ENCODE measurements around the gene IMP3. TPM values are rescaled to one million over a fixed set of nuclear protein-coding genes. Genes with fewer than 3 reads are reported as not detected.
"Not testable (repeated sequence)": the region's sequence is repeated elsewhere in the genome, so short reads cannot be mapped to it uniquely, and the experiment has no call there.

Gene IMP3, protein sequence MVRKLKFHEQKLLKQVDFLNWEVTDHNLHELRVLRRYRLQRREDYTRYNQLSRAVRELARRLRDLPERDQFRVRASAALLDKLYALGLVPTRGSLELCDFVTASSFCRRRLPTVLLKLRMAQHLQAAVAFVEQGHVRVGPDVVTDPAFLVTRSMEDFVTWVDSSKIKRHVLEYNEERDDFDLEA
- total RNA-seq, result 10 to 100 TPM; 43.1 to 66.6 TPM

DNA sequence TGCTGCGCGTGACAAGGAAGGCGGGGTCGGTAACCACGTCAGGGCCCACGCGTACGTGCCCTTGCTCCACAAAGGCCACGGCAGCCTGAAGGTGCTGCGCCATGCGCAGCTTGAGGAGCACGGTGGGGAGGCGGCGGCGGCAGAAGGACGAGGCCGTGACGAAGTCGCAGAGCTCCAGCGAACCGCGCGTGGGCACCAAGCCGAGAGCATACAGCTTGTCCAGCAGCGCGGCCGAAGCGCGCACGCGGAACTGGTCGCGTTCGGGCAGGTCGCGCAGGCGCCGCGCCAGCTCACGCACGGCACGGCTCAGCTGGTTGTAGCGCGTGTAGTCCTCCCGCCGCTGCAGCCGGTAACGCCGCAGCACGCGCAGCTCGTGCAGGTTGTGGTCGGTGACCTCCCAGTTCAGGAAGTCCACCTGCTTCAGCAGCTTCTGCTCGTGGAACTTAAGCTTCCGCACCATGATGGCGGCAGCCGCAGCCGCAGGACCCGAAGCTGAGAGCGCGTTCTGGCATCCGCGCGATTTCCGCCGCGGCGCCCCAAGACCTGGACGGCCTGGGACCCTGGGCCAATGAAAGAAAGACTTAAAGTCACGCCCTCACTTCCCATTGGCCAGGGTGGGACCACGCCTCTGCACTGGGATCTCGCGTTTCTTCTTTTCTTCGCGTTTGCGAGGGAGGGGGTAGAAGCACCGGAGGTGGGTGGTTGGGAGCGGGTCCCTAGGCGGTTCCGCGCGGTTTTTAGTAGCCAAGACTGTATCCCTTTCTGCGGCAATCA is at the start of gene IMP3:
IMP3 (minus strand) TSS at position 516 of the 774 bp plus-strand sequence; CDS start at position 460, 56 bp downstream.
- Histone ChIP-seq H3K4me1 (peaks cover 39% of the 10 kb centered on the region), H3K36me3 (replicated peaks in 1 of 2; ENCODE audit: insufficient read depth in 1 of 2, low read depth in 2 of 2) (no peaks in the 10 kb centered on the region), H3K9me3 (no peaks in the 10 kb centered on the region), H3K27ac (peak within 1 kb of the TSS; percentile 83 to 98 (median 94)), H3K4me3 (peak within 1 kb of the TSS; percentile 54 to 99), H3K27me3 (no peaks in the 10 kb centered on the region)
- DNase-seq (peak; percentile 95 to 97 (median 96)), ATAC-seq (peak; percentile 96)
- intact Hi-C loops (cut with DNase I), result no loop called here
- TF ChIP-seq, protein P1, sequence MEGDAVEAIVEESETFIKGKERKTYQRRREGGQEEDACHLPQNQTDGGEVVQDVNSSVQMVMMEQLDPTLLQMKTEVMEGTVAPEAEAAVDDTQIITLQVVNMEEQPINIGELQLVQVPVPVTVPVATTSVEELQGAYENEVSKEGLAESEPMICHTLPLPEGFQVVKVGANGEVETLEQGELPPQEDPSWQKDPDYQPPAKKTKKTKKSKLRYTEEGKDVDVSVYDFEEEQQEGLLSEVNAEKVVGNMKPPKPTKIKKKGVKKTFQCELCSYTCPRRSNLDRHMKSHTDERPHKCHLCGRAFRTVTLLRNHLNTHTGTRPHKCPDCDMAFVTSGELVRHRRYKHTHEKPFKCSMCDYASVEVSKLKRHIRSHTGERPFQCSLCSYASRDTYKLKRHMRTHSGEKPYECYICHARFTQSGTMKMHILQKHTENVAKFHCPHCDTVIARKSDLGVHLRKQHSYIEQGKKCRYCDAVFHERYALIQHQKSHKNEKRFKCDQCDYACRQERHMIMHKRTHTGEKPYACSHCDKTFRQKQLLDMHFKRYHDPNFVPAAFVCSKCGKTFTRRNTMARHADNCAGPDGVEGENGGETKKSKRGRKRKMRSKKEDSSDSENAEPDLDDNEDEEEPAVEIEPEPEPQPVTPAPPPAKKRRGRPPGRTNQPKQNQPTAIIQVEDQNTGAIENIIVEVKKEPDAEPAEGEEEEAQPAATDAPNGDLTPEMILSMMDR (IDR thresholded peaks at IDR 0.05), result peak in 1 of 7 experiments; percentile 2
- peak; percentile 98 to 99 (median 99) for TF ChIP-seq POLR2A (IDR thresholded peaks at IDR 0.05)
- 0 to 1% methylated on average over 28 to 83 of the region's 83 CpGs for WGBS, 2 donors

DNA sequence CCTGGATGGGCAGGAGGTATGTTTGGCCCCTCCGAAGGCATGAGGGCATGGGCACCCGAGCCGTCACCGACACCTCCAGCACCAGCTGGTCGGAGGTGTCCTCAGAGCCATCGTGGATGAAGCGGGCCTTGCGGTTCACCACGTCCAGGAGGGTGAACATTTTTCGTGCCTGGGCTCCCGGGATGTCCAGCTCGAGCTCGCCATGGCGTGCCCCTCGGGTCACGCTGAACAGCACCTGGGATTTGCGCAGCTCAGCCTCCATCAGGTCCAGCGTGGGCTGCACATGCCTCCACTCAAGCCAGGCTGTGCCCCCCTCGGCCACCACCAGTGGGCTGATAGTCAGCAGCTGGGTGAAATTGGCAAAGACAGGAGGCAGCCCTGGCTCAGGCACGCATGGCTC is 49.4 kb upstream of the IMP3 start:
- not testable (repeated sequence) for ATAC-seq; H3K27me3 ChIP-seq; DNase-seq; H3K4me3 ChIP-seq; H3K36me3 ChIP-seq (replicated peaks in 1 of 2; ENCODE audit: insufficient read depth in 1 of 2, low read depth in 2 of 2); H3K9me3 ChIP-seq; H3K27ac ChIP-seq; H3K4me1 ChIP-seq
- 73 to 83% methylated on average over 8 to 20 of the region's 20 CpGs for WGBS, 2 donors
- intact Hi-C loops (cut with DNase I), result loop anchor here (10.0 kb wide), 1 partner anchor 325 kb away; the partner anchor contains the start of gene MAN2C1

DNA sequence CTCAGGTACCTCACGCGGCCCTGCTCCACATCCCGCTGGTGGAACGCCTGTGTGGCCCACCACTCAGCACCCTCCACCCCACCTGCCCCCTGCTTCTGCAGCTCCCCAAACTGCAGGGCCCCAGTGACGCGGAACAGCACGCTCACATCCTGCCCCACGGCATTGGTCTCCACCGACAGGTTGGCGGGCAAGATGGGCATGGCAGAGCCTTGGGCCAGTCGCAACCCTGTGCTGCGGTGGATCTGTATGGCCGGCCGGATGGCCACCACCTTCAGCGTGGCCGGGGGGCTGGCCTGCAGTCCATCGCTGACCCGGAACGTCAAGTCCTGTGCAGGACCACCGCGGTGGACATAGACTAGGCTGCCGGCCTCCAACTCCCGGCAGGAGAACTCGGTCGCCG is 48.8 kb upstream of the IMP3 start:
- 77 to 92% methylated on average over 10 to 26 of the region's 26 CpGs for WGBS, 2 donors
- ATAC-seq (no peak), DNase-seq (no peak)
- Histone ChIP-seq H3K36me3 (replicated peaks in 1 of 2; ENCODE audit: insufficient read depth in 1 of 2, low read depth in 2 of 2) (no peaks in the 10 kb centered on the region), H3K27me3 (no peaks in the 10 kb centered on the region), H3K4me1 (peaks cover 3% of the 10 kb centered on the region), H3K9me3 (no peaks in the 10 kb centered on the region), H3K27ac (no peak overlapping the region), H3K4me3 (no peak overlapping the region)
- intact Hi-C loops (cut with DNase I), result loop anchor here (10.0 kb wide), 1 partner anchor 324 kb away; the partner anchor contains the start of gene MAN2C1
- TF ChIP-seq, protein P1 (IDR thresholded peaks at IDR 0.05), result no peak
- TF ChIP-seq POLR2A (IDR thresholded peaks at IDR 0.05), result no peak

DNA sequence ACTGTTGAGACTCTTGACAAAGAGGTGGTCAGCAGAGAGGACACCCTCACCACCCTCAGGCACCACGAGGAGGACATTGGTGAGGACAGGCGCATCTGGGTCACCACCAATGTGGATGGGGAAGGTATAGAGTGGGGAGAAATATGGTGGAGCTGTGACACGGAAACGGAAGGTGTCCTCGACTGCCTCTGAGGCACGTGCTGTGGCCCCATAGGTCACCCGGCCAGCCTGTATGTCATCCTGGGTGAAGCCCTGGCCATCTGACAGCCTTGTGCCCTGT is 48.2 kb upstream of the IMP3 start:
- Histone ChIP-seq H3K27ac (no peak overlapping the region), H3K9me3 (no peaks in the 10 kb centered on the region), H3K27me3 (no peaks in the 10 kb centered on the region), H3K4me1 (peaks cover 7% of the 10 kb centered on the region), H3K36me3 (replicated peaks in 1 of 2; ENCODE audit: insufficient read depth in 1 of 2, low read depth in 2 of 2) (no peaks in the 10 kb centered on the region), H3K4me3 (no peak overlapping the region)
- no peak for TF ChIP-seq POLR2A (IDR thresholded peaks at IDR 0.05)
- TF ChIP-seq, protein P1 (IDR thresholded peaks at IDR 0.05), result no peak
- intact Hi-C loops (cut with DNase I), result loop anchor here (10.0 kb wide), 1 partner anchor 323 kb away; the partner anchor contains the start of gene MAN2C1
- ATAC-seq (no peak), DNase-seq (no peak)
- 82 to 84% methylated on average over 7 of the region's 7 CpGs for WGBS, 2 donors

DNA sequence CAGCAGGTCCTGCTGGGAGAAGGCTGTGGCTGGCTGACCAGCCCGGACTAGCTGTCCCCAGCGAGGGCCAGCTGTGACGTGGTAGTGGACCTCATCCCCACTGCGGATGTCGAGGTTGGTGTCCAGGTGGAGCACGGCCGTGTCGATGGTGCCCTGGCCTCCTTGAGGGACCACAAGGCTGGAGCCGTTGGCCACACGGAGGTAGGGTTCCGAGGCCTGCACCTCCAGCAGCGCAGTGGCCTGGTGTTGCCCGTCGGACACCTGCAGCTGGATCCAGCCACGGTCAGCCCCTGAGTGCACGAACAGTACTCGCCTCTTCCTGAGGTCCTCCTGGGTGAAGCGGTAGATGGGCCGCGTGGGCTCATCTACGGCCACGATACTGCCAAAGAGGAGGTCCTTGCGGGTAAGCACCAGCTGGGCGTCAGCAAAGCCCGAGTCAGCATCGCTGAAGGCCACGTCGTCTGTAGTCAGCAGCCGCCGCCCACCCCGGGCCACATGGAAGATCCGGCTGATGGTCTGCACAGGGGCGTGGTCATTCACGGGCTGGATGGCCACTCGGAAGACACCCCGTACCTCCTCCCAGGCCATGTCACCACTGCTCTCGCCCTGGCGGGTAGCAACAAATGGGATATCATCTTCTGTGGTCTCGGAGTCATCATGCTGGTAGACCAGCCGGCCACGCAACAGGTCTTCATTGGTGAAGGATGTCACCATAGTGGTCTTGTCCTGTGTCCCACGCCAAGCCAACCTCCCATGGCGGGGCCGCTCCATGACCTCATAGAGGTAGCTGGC is 47.7 kb upstream of the IMP3 start:
- Histone ChIP-seq H3K27me3 (no peaks in the 10 kb centered on the region), H3K9me3 (no peaks in the 10 kb centered on the region), H3K4me1 (peaks cover 7% of the 10 kb centered on the region), H3K27ac (no peak overlapping the region), H3K4me3 (no peak overlapping the region), H3K36me3 (replicated peaks in 1 of 2; ENCODE audit: insufficient read depth in 1 of 2, low read depth in 2 of 2) (no peaks in the 10 kb centered on the region)
- TF ChIP-seq POLR2A (IDR thresholded peaks at IDR 0.05), result no peak
- TF ChIP-seq, protein P1 (IDR thresholded peaks at IDR 0.05), result no peak
- DNase-seq, result no peak
- 84% methylated on average over 31 of the region's 44 CpGs; no CpG with 5 or more reads in 1 of the 2 donors for WGBS, 2 donors
- intact Hi-C loops (cut with DNase I), result loop anchor here (10.0 kb wide), 1 partner anchor 323 kb away; the partner anchor contains the start of gene MAN2C1
- no peak for ATAC-seq
